ENCODE measurements around the gene CRYBA2.

Gene CRYBA2

GRCh38 chr2:219025637-219026585 is 32.7 kb upstream of the CRYBA2 start:
- Histone ChIP-seq H3K79me1 (replicated peaks; ENCODE audit: low read length, poor library complexity, severe bottlenecking) (no peaks in the 10 kb centered on the region), H2BK120ac (ENCODE audit: low read depth, low read length) (no peak overlapping the region), H4K91ac (ENCODE audit: low read length) (no peak overlapping the region), H3K14ac (ENCODE audit: low read length in 2 of 2) (no peak overlapping the region), H3K4me1 (ENCODE audit: control insufficient read depth, insufficient read depth, low read depth, low read length) (no peaks in the 10 kb centered on the region), H2BK15ac (ENCODE audit: low read depth, poor library complexity, severe bottlenecking) (no peak overlapping the region), H3K27ac (ENCODE audit: low read length, poor library complexity, severe bottlenecking) (no peak overlapping the region), H3K4me3 (ENCODE audit: insufficient read depth in 1 of 2, low read depth in 1 of 2, low read length in 2 of 2) (no peak overlapping the region), H2AFZ (ENCODE audit: low read depth, low read length) (no peak overlapping the region), H3K4me2 (ENCODE audit: low read length, poor library complexity, severe bottlenecking) (no peak overlapping the region), H2AK5ac (ENCODE audit: low read length, severe bottlenecking) (no peak overlapping the region), H3K36me3 (ENCODE audit: control insufficient read depth in 1 of 2, insufficient read depth in 2 of 2, low read depth in 1 of 2, low read length in 2 of 2) (no peaks in the 10 kb centered on the region), H4K8ac (ENCODE audit: low read length) (no peak overlapping the region), H3K9ac (ENCODE audit: low read length) (no peak overlapping the region), H3K27me3 (ENCODE audit: control insufficient read depth in 1 of 2, insufficient read depth in 1 of 2, low read length in 2 of 2) (peaks cover 75 to 84% of the 10 kb centered on the region in 2 experiments), H3K4ac (ENCODE audit: low read depth in 1 of 2, low read length in 2 of 2) (no peak overlapping the region), H3K9me3 (ENCODE audit: control insufficient read depth, low read length) (no peaks in the 10 kb centered on the region), H2BK12ac (ENCODE audit: low read length in 2 of 2) (no peak overlapping the region), H3K18ac (ENCODE audit: low read depth in 1 of 2, low read length in 2 of 2) (no peak overlapping the region), H2BK5ac (ENCODE audit: low read depth, low read length, poor library complexity, severe bottlenecking) (no peak overlapping the region), H3K23ac (ENCODE audit: low read length in 2 of 2) (no peak overlapping the region)
- DNase-seq = no peak
- 76% methylated on average over 15 of the region's 18 CpGs for WGBS

DNA sequence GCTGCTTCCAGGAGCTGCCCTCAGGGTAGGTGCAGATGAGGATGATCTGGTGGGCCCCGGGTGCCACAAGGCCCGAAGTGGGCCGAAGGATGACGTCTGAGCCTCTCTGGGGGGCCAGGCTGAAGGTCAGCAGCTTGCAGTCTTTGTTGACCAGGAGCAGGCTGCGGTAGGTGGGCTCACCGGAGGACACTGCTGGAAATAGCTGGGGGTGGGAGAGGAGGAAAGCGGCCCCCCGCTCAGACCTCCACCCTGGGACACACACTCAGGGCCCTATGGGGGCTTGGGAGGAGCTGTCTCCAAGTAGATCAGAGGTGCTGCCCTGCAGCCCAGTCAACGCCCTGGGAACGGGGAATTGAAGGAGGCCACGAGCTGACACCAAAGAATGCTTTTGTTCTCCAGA is 30.8 kb upstream of the CRYBA2 start:
- H3K9ac ChIP-seq (ENCODE audit: low read length) = no peak overlapping the region
- no peak overlapping the region for H2BK120ac ChIP-seq (ENCODE audit: low read depth, low read length)
- no peaks in the 10 kb centered on the region for H3K79me1 ChIP-seq (replicated peaks; ENCODE audit: low read length, poor library complexity, severe bottlenecking)
- H3K23ac ChIP-seq (ENCODE audit: low read length in 2 of 2) = no peak overlapping the region
- no peak for DNase-seq
- no peak overlapping the region for H3K27ac ChIP-seq (ENCODE audit: low read length, poor library complexity, severe bottlenecking)
- no peak overlapping the region for H4K8ac ChIP-seq (ENCODE audit: low read length)
- H2BK15ac ChIP-seq (ENCODE audit: low read depth, poor library complexity, severe bottlenecking) = no peak overlapping the region
- H2AK5ac ChIP-seq (ENCODE audit: low read length, severe bottlenecking) = no peak overlapping the region
- H2BK12ac ChIP-seq (ENCODE audit: low read length in 2 of 2) = no peak overlapping the region
- no peak overlapping the region for H3K18ac ChIP-seq (ENCODE audit: low read depth in 1 of 2, low read length in 2 of 2)
- H2BK5ac ChIP-seq (ENCODE audit: low read depth, low read length, poor library complexity, severe bottlenecking) = no peak overlapping the region
- no peaks in the 10 kb centered on the region for H3K9me3 ChIP-seq (ENCODE audit: control insufficient read depth, low read length)
- H3K27me3 ChIP-seq (ENCODE audit: control insufficient read depth in 1 of 2, insufficient read depth in 1 of 2, low read length in 2 of 2) = peaks cover 82 to 84% of the 10 kb centered on the region in 2 experiments
- no peak overlapping the region for H3K14ac ChIP-seq (ENCODE audit: low read length in 2 of 2)
- no peaks in the 10 kb centered on the region for H3K36me3 ChIP-seq (ENCODE audit: control insufficient read depth in 1 of 2, insufficient read depth in 2 of 2, low read depth in 1 of 2, low read length in 2 of 2)
- H3K4me2 ChIP-seq (ENCODE audit: low read length, poor library complexity, severe bottlenecking) = no peak overlapping the region
- no peak overlapping the region for H4K91ac ChIP-seq (ENCODE audit: low read length)
- H3K4ac ChIP-seq (ENCODE audit: low read depth in 1 of 2, low read length in 2 of 2) = no peak overlapping the region
- 79% methylated on average over 11 of the region's 11 CpGs for WGBS
- no peak overlapping the region for H2AFZ ChIP-seq (ENCODE audit: low read depth, low read length)
- H3K4me3 ChIP-seq (ENCODE audit: insufficient read depth in 1 of 2, low read depth in 1 of 2, low read length in 2 of 2) = no peak overlapping the region
- no peaks in the 10 kb centered on the region for H3K4me1 ChIP-seq (ENCODE audit: control insufficient read depth, insufficient read depth, low read depth, low read length)

DNA sequence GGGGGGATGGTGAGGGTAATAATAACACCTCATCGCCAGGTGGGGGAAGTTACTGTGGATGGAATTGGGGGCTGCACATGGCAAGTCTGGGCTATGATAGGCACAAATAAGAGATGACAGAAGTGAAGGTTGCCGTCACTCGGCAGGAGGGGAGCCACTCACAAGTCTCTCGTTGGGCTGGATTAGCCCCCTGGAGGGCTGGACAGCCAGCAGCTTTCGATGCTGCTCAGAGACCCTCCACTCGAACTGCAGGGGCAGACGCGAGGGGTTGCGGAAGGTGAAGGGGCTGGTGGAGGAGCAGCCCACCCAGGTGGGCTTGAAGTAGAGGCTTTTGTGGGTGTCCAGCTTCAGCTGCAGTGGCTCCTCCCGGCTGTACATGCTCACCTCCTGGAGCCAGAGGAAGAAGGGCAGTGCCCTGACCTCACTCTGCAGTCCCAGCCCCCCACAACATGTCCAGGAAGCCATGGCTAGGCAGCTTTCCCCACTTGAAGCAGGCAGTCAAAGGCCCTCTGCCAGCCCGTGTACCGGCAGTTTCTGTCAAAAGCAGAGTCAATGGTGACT is 29.9 kb upstream of the CRYBA2 start:
- WGBS = 82% methylated on average over 12 of the region's 12 CpGs

GRCh38 chr2:219022616-219023015 is 29.4 kb upstream of the CRYBA2 start:
- no peaks in the 10 kb centered on the region for H3K36me3 ChIP-seq (ENCODE audit: control insufficient read depth in 1 of 2, insufficient read depth in 2 of 2, low read depth in 1 of 2, low read length in 2 of 2)
- H3K27me3 ChIP-seq (ENCODE audit: control insufficient read depth in 1 of 2, insufficient read depth in 1 of 2, low read length in 2 of 2) = peaks cover 83 to 84% of the 10 kb centered on the region in 2 experiments
- H3K27ac ChIP-seq (ENCODE audit: low read length, poor library complexity, severe bottlenecking) = no peak overlapping the region
- H3K4me3 ChIP-seq (ENCODE audit: insufficient read depth in 1 of 2, low read depth in 1 of 2, low read length in 2 of 2) = no peak overlapping the region
- H3K4me2 ChIP-seq (ENCODE audit: low read length, poor library complexity, severe bottlenecking) = no peak overlapping the region
- H4K8ac ChIP-seq (ENCODE audit: low read length) = no peak overlapping the region
- no peak overlapping the region for H3K9ac ChIP-seq (ENCODE audit: low read length)
- H2BK12ac ChIP-seq (ENCODE audit: low read length in 2 of 2) = no peak overlapping the region
- no peak overlapping the region for H2BK15ac ChIP-seq (ENCODE audit: low read depth, poor library complexity, severe bottlenecking)
- no peak overlapping the region for H3K4ac ChIP-seq (ENCODE audit: low read depth in 1 of 2, low read length in 2 of 2)
- no peak overlapping the region for H2BK120ac ChIP-seq (ENCODE audit: low read depth, low read length)
- no peak overlapping the region for H3K23ac ChIP-seq (ENCODE audit: low read length in 2 of 2)
- WGBS = 69% methylated on average over 4 of the region's 5 CpGs
- no peaks in the 10 kb centered on the region for H3K9me3 ChIP-seq (ENCODE audit: control insufficient read depth, low read length)
- no peak overlapping the region for H2AK5ac ChIP-seq (ENCODE audit: low read length, severe bottlenecking)
- no peaks in the 10 kb centered on the region for H3K4me1 ChIP-seq (ENCODE audit: control insufficient read depth, insufficient read depth, low read depth, low read length)
- H2BK5ac ChIP-seq (ENCODE audit: low read depth, low read length, poor library complexity, severe bottlenecking) = no peak overlapping the region
- no peak for DNase-seq
- no peak overlapping the region for H3K18ac ChIP-seq (ENCODE audit: low read depth in 1 of 2, low read length in 2 of 2)
- no peak overlapping the region for H3K14ac ChIP-seq (ENCODE audit: low read length in 2 of 2)
- no peaks in the 10 kb centered on the region for H3K79me1 ChIP-seq (replicated peaks; ENCODE audit: low read length, poor library complexity, severe bottlenecking)
- H2AFZ ChIP-seq (ENCODE audit: low read depth, low read length) = no peak overlapping the region
- H4K91ac ChIP-seq (ENCODE audit: low read length) = no peak overlapping the region

More for the DNA sequence above, 29.9 kb upstream of the CRYBA2 start:
- Histone ChIP-seq H3K4me2 (ENCODE audit: low read length, poor library complexity, severe bottlenecking) (no peak overlapping the region), H3K27ac (ENCODE audit: low read length, poor library complexity, severe bottlenecking) (no peak overlapping the region), H3K14ac (ENCODE audit: low read length in 2 of 2) (no peak overlapping the region), H2BK15ac (ENCODE audit: low read depth, poor library complexity, severe bottlenecking) (no peak overlapping the region), H3K9ac (ENCODE audit: low read length) (no peak overlapping the region), H3K4me3 (ENCODE audit: insufficient read depth in 1 of 2, low read depth in 1 of 2, low read length in 2 of 2) (no peak overlapping the region), H3K23ac (ENCODE audit: low read length in 2 of 2) (no peak overlapping the region), H3K4me1 (ENCODE audit: control insufficient read depth, insufficient read depth, low read depth, low read length) (no peaks in the 10 kb centered on the region), H3K27me3 (ENCODE audit: control insufficient read depth in 1 of 2, insufficient read depth in 1 of 2, low read length in 2 of 2) (peaks cover 84% of the 10 kb centered on the region in 2 experiments), H2AK5ac (ENCODE audit: low read length, severe bottlenecking) (no peak overlapping the region), H2BK12ac (ENCODE audit: low read length in 2 of 2) (no peak overlapping the region), H3K79me1 (replicated peaks; ENCODE audit: low read length, poor library complexity, severe bottlenecking) (no peaks in the 10 kb centered on the region), H3K4ac (ENCODE audit: low read depth in 1 of 2, low read length in 2 of 2) (no peak overlapping the region), H3K36me3 (ENCODE audit: control insufficient read depth in 1 of 2, insufficient read depth in 2 of 2, low read depth in 1 of 2, low read length in 2 of 2) (no peaks in the 10 kb centered on the region), H3K9me3 (ENCODE audit: control insufficient read depth, low read length) (no peaks in the 10 kb centered on the region), H3K18ac (ENCODE audit: low read depth in 1 of 2, low read length in 2 of 2) (no peak overlapping the region), H2AFZ (ENCODE audit: low read depth, low read length) (no peak overlapping the region), H2BK5ac (ENCODE audit: low read depth, low read length, poor library complexity, severe bottlenecking) (no peak overlapping the region), H4K91ac (ENCODE audit: low read length) (no peak overlapping the region), H2BK120ac (ENCODE audit: low read depth, low read length) (no peak overlapping the region), H4K8ac (ENCODE audit: low read length) (no peak overlapping the region)
- DNase-seq = no peak

Data from mesenchymal stem cell (in vitro differentiated cells and primary cell).